Bronchial epithelial cell (primary cell): Measurements from ENCODE around the gene LSAMP. TPM values are rescaled to one million over a fixed set of nuclear protein-coding genes. Genes with fewer than 3 reads are reported as not detected.
"Not testable (repeated sequence)": the region's sequence is repeated elsewhere in the genome, so short reads cannot be mapped to it uniquely, and the experiment has no call there.

Experiments used
- DNase-seq: peaks from one replicate; pipeline ENCODE4 v3.0.0-alpha.2; 2010; ENCODE audit warnings: low read depth
- FAIRE-seq: peaks from 2 replicates; lab custom pipeline; 2011; peaks lifted over from hg19 to GRCh38; lab: Jason Lieb, UNC
- H3K27me3 ChIP-seq: 2 replicates; pipeline ENCODE4 v1.5.1; 2011; ENCODE audit warnings: low read length; ENCODE audit not compliant: control insufficient read depth, insufficient read depth
- H3K36me3 ChIP-seq: 2 replicates; pipeline ENCODE4 v1.5.1; 2011; ENCODE audit warnings: low read length; ENCODE audit not compliant: control insufficient read depth, insufficient read depth
- H3K4me3 ChIP-seq: 2 replicates; pipeline ENCODE4 v1.5.1; 2011; ENCODE audit warnings: mild to moderate bottlenecking, low read depth, low read length, control low read depth
- CTCF ChIP-seq: IDR thresholded peaks from 2 replicates; pipeline ENCODE4 v1.5.1; 2011; ENCODE audit warnings: mild to moderate bottlenecking, moderate library complexity, low read length, control low read depth, inconsistent platforms; ENCODE audit not compliant: insufficient read depth, severe bottlenecking
- total RNA-seq: library from RNA; depleted of rRNA; stranded (reverse); fragments of >200 nt; gene quantifications from 2 replicates; pipeline ENCODE4 v1.2.1, GENCODE V29; 2014

The LSAMP gene
- total RNA-seq, 1 donor from 2014 or later, result 0.26 TPM

GRCh38 chr3:115804200-115804599, 641.1 kb downstream of the LSAMP start:
- H3K27me3 ChIP-seq, result no peaks in the 10 kb centered on the region
- no peak for TF ChIP-seq CTCF
- no peak for FAIRE-seq

GRCh38 chr3:115803661-115804060, 641.6 kb downstream of the LSAMP start:
- Histone ChIP-seq H3K4me3 (no peak overlapping the region), H3K27me3 (no peaks in the 10 kb centered on the region), H3K36me3 (no peaks in the 10 kb centered on the region)
- no peak for TF ChIP-seq CTCF
- DNase-seq (no peak), FAIRE-seq (no peak)

More at GRCh38 chr3:115804200-115804599, 641.1 kb downstream of the LSAMP start:
- Histone ChIP-seq H3K36me3 (no peaks in the 10 kb centered on the region), H3K4me3 (no peak overlapping the region)
- no peak for DNase-seq

- no peak for TF ChIP-seq CTCF
- DNase-seq (peak; percentile 69), FAIRE-seq (no peak)
Observed at GRCh38 chr3:115800489-115801075, 644.7 kb downstream of the LSAMP start.

GRCh38 chr3:115800065-115800464, 645.2 kb downstream of the LSAMP start:
- H3K4me3 ChIP-seq, FAIRE-seq, H3K27me3 ChIP-seq, DNase-seq, H3K36me3 ChIP-seq: not testable (repeated sequence)

More at GRCh38 chr3:115800489-115801075, 644.7 kb downstream of the LSAMP start:
- no peak overlapping the region for H3K4me3 ChIP-seq
- no peaks in the 10 kb centered on the region for H3K27me3 ChIP-seq
- no peaks in the 10 kb centered on the region for H3K36me3 ChIP-seq

DNA sequence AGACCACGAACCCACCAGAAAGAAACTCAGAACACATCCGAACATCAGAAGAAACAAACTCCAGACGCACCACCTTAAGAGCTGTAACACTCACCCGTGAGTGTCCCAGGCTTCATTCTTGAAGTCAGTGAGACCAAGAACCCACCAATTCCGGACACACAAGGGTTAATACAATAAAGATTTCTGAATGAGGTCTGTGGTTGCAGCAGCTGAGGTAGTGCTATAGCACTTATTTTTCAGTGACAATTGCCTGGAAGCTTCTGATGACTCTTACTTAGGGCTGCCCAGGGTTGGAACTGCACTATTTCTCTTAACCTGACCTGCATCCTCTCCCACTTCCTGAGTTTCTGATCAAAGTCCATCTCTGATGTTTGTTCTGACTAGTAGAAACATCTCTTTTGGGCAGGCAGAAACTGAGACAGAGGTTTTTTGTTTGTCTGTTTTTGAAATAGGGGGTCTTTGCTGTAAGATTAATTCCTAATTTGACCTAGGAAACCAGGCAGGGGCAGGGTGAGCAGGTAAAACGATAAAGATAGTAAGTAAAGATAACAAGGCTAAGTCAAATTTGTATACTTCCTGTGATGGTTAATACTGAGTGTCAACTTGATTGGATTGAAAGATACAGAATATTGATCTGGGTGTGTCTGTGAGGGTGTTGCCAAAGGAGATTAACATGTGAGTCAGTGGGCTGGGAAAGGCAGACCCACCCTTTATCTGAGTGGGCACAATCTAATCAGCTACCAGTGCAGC, 652.9 kb downstream of the LSAMP start:
- no peak overlapping the region for H3K4me3 ChIP-seq
- peak; percentile 15 for DNase-seq

DNA sequence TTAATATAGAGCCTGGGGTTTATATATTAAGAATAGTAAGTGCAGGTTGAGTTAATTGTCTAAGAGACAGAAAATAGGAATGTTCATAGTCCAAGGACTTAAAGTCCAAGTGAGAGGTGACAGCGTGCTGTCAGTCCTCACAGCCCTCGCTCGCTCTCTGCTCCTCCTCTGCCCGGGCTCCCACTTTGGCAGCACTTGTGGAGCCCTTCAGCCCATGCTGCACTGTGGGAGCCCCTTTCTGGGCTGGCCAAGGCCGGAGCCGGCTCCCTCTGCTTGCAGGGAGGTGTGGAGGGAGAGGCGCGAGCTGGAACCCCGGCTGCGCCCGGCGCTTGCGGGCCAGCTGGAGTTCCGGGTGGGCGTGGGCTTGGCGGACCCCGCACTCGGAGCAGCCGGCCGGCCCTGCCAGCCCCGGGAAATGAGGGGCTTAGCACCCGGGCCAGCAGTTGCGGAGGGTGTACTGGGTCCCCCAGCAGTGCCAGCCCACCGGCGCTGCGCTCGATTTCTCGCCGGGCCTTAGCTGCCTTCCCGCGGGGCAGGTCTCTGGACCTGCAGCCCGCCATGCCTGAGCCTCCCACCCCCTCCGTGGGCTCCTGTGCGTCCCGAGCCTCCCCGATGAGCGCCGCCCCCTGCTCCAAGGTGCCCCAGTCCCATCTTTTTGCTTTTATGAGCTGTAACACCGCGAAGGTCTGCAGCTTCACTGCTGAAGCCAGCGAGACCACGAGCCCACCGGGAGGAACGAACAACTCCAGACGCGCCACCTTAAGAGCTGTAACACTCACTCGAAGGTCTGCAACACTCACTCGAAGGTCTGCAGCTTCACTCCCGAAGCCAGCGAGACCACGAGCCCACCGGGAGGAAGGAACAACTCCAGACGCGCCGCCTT, 653.8 kb downstream of the LSAMP start:
- not testable (repeated sequence) for H3K27me3 ChIP-seq, DNase-seq, H3K36me3 ChIP-seq, H3K4me3 ChIP-seq, FAIRE-seq

More for the DNA sequence above, 652.9 kb downstream of the LSAMP start:
- Histone ChIP-seq H3K27me3 (no peaks in the 10 kb centered on the region), H3K36me3 (no peaks in the 10 kb centered on the region)
- no peak for TF ChIP-seq CTCF
- no peak for FAIRE-seq
